Activated CD8-positive, alpha-beta memory T cell treated with anti-CD3 and anti-CD28 coated beads, Interleukin-2, amount 50 U/mL, for 24 hours (primary cell): Measurements from ENCODE around the gene TEX29.

Source experiments
- DNase-seq: peaks from one replicate; pipeline ENCODE4 v3.0.0-alpha.2; 2020; ENCODE audit errors: extremely low read depth

TEX29 gene

GRCh38 chr13:111322001-111322915, 1.8 kb downstream of the TEX29 start:
- no peak for DNase-seq

- no peak for DNase-seq
Measured at GRCh38 chr13:111322916-111323331, 2.5 kb downstream of the TEX29 start.

GRCh38 chr13:111323549-111323948, 3.1 kb downstream of the TEX29 start:
- no peak for DNase-seq

- DNase-seq = no peak
Measured at GRCh38 chr13:111323950-111324651, 3.7 kb downstream of the TEX29 start.

- no peak for DNase-seq
Measured at GRCh38 chr13:111324736-111325135, 4.3 kb downstream of the TEX29 start.

GRCh38 chr13:111325146-111325890, 4.9 kb downstream of the TEX29 start:
- no peak for DNase-seq

- no peak for DNase-seq
Measured at GRCh38 chr13:111325941-111326620, 5.6 kb downstream of the TEX29 start.

- no peak for DNase-seq
Measured at GRCh38 chr13:111326621-111326965, 6.2 kb downstream of the TEX29 start.

- no peak for DNase-seq
Measured at GRCh38 chr13:111326981-111327642, 6.7 kb downstream of the TEX29 start.

- DNase-seq = no peak
Measured at GRCh38 chr13:111327730-111328573, 7.5 kb downstream of the TEX29 start.

GRCh38 chr13:111328574-111329410, 8.3 kb downstream of the TEX29 start:
- DNase-seq = no peak

GRCh38 chr13:111329641-111330040, 9.2 kb downstream of the TEX29 start:
- DNase-seq = no peak

- no peak for DNase-seq
Measured at GRCh38 chr13:111330066-111330610, 9.7 kb downstream of the TEX29 start.

- DNase-seq = no peak
Measured at GRCh38 chr13:111335298-111335697, 14.9 kb downstream of the TEX29 start.

- DNase-seq = no peak
Measured at GRCh38 chr13:111336666-111337065, 16.2 kb downstream of the TEX29 start.

GRCh38 chr13:111337206-111337605, 16.8 kb downstream of the TEX29 start:
- no peak for DNase-seq

GRCh38 chr13:111337741-111338140, 17.3 kb downstream of the TEX29 start:
- no peak for DNase-seq

- no peak for DNase-seq
Measured at GRCh38 chr13:111338841-111339240, 18.4 kb downstream of the TEX29 start.
